GM18502 (cell line): ENCODE measurements around the gene ADAT3.
"Not testable (repeated sequence)": the region's sequence is repeated elsewhere in the genome, so short reads cannot be mapped to it uniquely, and the experiment has no call there.

Source experiments
- ATAC-seq: cut with Tn5 transposase; IDR thresholded peaks from one replicate; pipeline ENCODE4 v1.9.1; 2021; ENCODE audit warnings: mild to moderate bottlenecking; ENCODE audit not compliant: unreplicated experiment, poor library complexity

The ADAT3 gene

GRCh38 chr19:1882089-1882785 lies 23.0 kb upstream of the ADAT3 start:
- ATAC-seq, result no peak

- no peak for ATAC-seq
Measured at GRCh38 chr19:1882786-1883692, 22.2 kb upstream of the ADAT3 start.

- ATAC-seq, result no peak
Measured at GRCh38 chr19:1883784-1884183, 21.4 kb upstream of the ADAT3 start.

GRCh38 chr19:1884291-1884718 lies 20.9 kb upstream of the ADAT3 start:
- no peak for ATAC-seq

GRCh38 chr19:1884719-1885334 lies 20.4 kb upstream of the ADAT3 start:
- peak; percentile 17 for ATAC-seq

- ATAC-seq, result peak; percentile 77
Measured at GRCh38 chr19:1885398-1886119, 19.6 kb upstream of the ADAT3 start, which contains the start of gene ABHD17A. TSS of gene ABHD17A (minus strand) at chr19:1885496. CDS start at chr19:1881566, 3,930 bp downstream.

- ATAC-seq, result not testable (repeated sequence)
Measured at GRCh38 chr19:1886360-1886759, 18.8 kb upstream of the ADAT3 start.

GRCh38 chr19:1888385-1888784 lies 16.8 kb upstream of the ADAT3 start:
- no peak for ATAC-seq

GRCh38 chr19:1889907-1890306 lies 15.3 kb upstream of the ADAT3 start:
- ATAC-seq, result no peak

GRCh38 chr19:1893791-1894190 lies 11.4 kb upstream of the ADAT3 start:
- ATAC-seq, result no peak

- no peak for ATAC-seq
Measured at GRCh38 chr19:1896508-1896907, 8.7 kb upstream of the ADAT3 start.

- ATAC-seq, result no peak
Measured at GRCh38 chr19:1901940-1902404, 3.2 kb upstream of the ADAT3 start.

- ATAC-seq, result no peak
Measured at GRCh38 chr19:1902923-1903322, 2.3 kb upstream of the ADAT3 start.

- ATAC-seq, result no peak
Measured at GRCh38 chr19:1904860-1905109, 414 bp upstream of the ADAT3 start.

GRCh38 chr19:1905863-1906375 lies 720 bp downstream of the ADAT3 start:
- no peak for ATAC-seq

GRCh38 chr19:1906985-1907562 lies 1.9 kb downstream of the ADAT3 start:
- ATAC-seq, result no peak

- ATAC-seq, result no peak
Measured at GRCh38 chr19:1907563-1908363, 2.6 kb downstream of the ADAT3 start.

GRCh38 chr19:1908364-1908678 lies 3.1 kb downstream of the ADAT3 start:
- no peak for ATAC-seq

GRCh38 chr19:1909761-1910080 lies 4.5 kb downstream of the ADAT3 start:
- no peak for ATAC-seq
